ENCODE results near the gene GLIS1. TPM values are rescaled to one million over a fixed set of nuclear protein-coding genes. Genes with fewer than 3 reads are reported as not detected.
"Not testable (repeated sequence)": the region's sequence is repeated elsewhere in the genome, so short reads cannot be mapped to it uniquely, and the experiment has no call there.

GLIS1 gene
- total RNA-seq, 1 donor from 2014 or later: not detected

DNA sequence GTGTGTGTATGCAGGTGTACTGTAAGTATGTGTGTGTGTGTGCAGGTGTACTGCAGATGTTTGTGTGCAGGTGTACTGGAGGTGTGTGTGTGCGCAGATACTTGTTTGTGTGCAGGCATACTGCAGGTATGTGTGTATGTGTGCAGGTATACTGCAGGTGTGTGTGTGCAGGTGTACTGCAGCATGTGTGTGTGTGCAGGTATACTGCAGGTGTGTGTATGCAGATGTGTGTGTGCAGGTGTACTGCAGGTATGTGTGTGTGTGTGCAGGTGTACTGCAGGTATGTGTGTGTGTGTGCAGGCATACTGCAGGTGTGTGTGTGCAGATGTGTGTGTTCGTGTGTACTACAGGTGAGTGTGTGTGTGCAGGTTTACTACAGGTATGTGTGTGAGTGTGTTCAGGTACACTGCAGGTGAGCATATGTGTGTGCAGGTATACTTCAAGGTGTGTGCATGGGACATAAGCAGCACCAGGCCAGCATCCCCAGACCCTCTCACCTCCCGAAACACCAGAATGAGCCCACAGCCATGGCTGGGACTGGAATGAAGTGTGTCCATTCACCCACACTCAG lies 182.2 kb downstream of the GLIS1 start:
- Mint-ChIP-seq H3K27me3 (ENCODE audit: unreplicated experiment) (peaks cover 2% of the 10 kb centered on the region), H3K4me1 (ENCODE audit: unreplicated experiment) (peaks cover under 1% of the 10 kb centered on the region), H3K9me3 (ENCODE audit: unreplicated experiment) (no peaks in the 10 kb centered on the region), H3K4me3 (ENCODE audit: unreplicated experiment) (no peak overlapping the region), H3K36me3 (ENCODE audit: low read depth, unreplicated experiment) (no peaks in the 10 kb centered on the region), H3K27ac (ENCODE audit: unreplicated experiment) (no peak overlapping the region)
- TF ChIP-seq, protein P1, sequence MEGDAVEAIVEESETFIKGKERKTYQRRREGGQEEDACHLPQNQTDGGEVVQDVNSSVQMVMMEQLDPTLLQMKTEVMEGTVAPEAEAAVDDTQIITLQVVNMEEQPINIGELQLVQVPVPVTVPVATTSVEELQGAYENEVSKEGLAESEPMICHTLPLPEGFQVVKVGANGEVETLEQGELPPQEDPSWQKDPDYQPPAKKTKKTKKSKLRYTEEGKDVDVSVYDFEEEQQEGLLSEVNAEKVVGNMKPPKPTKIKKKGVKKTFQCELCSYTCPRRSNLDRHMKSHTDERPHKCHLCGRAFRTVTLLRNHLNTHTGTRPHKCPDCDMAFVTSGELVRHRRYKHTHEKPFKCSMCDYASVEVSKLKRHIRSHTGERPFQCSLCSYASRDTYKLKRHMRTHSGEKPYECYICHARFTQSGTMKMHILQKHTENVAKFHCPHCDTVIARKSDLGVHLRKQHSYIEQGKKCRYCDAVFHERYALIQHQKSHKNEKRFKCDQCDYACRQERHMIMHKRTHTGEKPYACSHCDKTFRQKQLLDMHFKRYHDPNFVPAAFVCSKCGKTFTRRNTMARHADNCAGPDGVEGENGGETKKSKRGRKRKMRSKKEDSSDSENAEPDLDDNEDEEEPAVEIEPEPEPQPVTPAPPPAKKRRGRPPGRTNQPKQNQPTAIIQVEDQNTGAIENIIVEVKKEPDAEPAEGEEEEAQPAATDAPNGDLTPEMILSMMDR (IDR thresholded peaks at IDR 0.05; ENCODE audit: unreplicated experiment): no peak
- no peak for DNase-seq (ENCODE audit: low spot score)

DNA sequence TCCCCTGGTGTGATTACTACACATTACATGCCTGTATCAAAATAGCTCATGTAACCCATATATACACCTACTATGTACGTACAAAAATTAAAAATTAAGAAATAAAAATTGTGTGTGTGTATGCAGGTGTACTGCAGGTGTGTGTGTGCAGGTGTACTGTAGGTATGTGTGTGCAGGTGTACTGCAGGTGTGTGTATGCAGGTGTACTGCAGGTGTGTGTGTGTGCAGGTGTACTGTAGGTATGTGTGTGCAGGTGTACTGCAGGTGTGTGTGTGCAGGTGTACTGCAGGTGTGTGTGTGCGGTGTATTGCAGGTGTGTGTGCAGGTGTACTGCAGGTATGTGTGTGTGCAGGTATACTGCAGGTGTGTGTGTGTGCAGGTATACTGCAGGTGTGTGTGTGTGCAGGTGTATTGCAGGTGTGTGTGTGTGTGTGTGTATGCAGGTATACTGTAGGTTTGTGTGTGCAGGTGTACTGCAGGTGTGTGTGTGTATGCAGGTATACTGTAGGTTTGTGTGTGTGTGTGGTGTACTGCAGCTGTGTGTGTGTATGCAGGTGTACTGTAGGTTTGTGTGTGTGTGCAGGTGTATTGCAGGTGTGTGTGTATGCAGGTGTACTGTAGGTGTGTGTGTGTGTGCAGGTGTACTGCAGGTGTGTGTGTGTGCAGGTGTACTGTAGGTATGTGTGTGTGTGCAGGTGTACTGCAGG lies 183.2 kb downstream of the GLIS1 start:
- H3K27me3 Mint-ChIP-seq (ENCODE audit: unreplicated experiment); H3K27ac Mint-ChIP-seq (ENCODE audit: unreplicated experiment); H3K36me3 Mint-ChIP-seq (ENCODE audit: low read depth, unreplicated experiment); H3K4me1 Mint-ChIP-seq (ENCODE audit: unreplicated experiment); DNase-seq (ENCODE audit: low spot score); H3K9me3 Mint-ChIP-seq (ENCODE audit: unreplicated experiment); H3K4me3 Mint-ChIP-seq (ENCODE audit: unreplicated experiment): not testable (repeated sequence)

DNA sequence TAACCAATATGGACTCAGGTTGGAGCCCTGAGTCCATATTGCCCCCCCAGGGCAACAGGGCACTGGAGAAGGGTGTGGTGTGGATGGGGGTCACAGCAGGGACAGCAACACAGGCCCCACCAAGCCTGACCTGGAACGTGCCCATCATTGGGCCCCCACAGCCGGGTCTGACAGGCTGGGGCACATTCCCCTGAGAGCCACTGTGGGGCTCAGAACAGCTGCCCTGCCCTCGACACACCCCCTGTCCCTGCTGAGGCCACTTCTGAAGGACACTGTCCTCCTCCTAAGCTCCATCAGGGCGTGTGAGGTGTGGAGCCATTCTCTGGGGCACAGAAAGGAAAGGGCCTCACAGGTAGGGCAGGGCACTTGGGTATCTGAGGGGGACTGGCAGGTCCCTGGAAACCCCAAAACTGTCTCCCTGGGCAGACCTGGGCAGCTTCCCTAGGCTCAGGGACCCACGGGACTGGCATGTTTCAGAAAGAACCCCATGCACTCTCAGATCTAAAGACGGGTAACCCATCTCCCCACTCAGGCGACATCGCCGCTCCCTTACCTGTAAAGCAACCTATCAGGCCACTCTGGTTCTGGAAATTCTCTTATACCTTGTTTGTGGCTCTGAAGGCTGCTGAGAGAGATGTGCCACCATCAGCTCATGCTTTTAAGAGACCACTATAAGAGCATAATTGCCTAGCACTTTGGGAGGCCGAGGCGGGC lies 184.2 kb downstream of the GLIS1 start:
- DNase-seq (ENCODE audit: low spot score): no peak
- Mint-ChIP-seq H3K4me1 (ENCODE audit: unreplicated experiment) (no peaks in the 10 kb centered on the region), H3K27me3 (ENCODE audit: unreplicated experiment) (peaks cover 6% of the 10 kb centered on the region), H3K9me3 (ENCODE audit: unreplicated experiment) (no peaks in the 10 kb centered on the region), H3K27ac (ENCODE audit: unreplicated experiment) (no peak overlapping the region), H3K36me3 (ENCODE audit: low read depth, unreplicated experiment) (no peaks in the 10 kb centered on the region), H3K4me3 (ENCODE audit: unreplicated experiment) (no peak overlapping the region)
- TF ChIP-seq, protein P1 (IDR thresholded peaks at IDR 0.05; ENCODE audit: unreplicated experiment): no peak

DNA sequence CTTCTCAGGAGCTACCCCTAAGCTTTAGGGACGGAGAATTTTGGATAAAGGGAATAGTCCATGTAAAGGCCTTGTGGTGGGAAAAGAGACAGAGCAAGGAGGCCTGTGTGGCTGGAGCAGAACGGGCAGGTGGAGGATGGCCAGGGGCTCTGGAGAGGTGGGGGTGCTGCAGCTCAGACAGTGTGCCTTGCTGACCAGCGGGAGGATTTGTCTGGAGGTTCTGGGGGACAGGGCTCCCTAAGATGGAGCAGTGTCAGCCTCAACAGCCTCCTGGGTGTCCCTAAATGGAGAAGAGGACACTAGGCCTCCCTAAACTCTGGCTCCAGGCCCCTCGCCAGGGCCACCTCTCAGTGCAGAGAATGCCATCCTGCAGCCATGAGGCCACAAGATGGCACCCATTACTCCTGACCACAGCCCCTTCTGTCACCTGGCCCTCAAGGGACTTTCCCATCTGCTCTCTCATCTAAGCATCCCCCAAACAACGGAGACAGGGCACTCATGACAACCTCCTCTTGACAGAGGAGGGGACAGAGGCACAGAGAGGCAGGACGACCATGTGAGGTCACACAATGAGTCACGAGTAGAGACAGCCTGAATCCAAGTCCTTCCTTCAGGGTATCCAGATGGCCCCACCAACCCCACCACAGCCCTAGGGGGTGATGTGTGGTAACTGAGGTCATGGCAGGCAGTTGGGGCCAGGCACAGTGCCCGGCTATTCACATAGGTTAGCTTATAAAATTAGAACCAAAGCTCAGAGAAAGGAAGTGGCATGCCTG lies 185.0 kb downstream of the GLIS1 start:
- Mint-ChIP-seq H3K4me1 (ENCODE audit: unreplicated experiment) (no peaks in the 10 kb centered on the region), H3K4me3 (ENCODE audit: unreplicated experiment) (no peak overlapping the region), H3K27me3 (ENCODE audit: unreplicated experiment) (peaks cover 6% of the 10 kb centered on the region), H3K9me3 (ENCODE audit: unreplicated experiment) (no peaks in the 10 kb centered on the region), H3K27ac (ENCODE audit: unreplicated experiment) (no peak overlapping the region), H3K36me3 (ENCODE audit: low read depth, unreplicated experiment) (no peaks in the 10 kb centered on the region)
- TF ChIP-seq, protein P1 (IDR thresholded peaks at IDR 0.05; ENCODE audit: unreplicated experiment): no peak
- DNase-seq (ENCODE audit: low spot score): no peak

DNA sequence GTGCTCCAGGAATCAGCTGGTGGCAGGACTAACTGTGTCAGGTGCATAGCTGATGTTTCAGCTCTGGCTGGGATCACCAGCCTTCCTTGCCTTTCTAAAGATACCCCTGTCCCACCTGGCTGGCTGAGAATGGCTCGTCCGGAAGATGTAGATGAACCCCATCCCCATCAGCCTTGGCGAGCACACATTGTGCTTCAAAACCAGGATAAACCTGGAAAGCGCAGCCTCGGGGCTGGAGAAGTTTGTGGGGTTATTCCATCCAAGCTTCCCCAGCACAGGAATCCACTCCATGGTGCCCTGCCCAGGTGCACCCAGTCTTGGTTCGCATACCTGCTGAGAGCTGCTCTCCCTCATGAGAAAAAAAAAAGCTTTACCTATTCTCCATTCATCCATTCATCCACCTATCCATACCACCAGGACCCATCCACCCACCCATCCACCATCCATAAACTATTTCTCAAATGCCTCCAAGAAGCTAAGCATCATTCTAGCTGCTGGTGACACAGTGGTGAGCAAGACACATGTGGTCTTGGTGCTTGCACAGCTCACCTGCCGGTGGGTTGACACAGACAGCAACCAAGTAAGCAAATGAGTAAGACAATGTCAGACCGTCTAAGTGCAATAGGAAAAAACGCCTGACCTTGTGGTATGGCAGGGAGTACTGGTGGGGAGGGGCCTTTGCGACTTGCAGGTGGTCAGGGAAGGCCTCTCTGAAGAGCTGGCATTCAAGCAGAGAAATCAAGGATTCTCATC lies 185.8 kb downstream of the GLIS1 start:
- Mint-ChIP-seq H3K4me1 (ENCODE audit: unreplicated experiment) (no peaks in the 10 kb centered on the region), H3K9me3 (ENCODE audit: unreplicated experiment) (no peaks in the 10 kb centered on the region), H3K27ac (ENCODE audit: unreplicated experiment) (no peak overlapping the region), H3K27me3 (ENCODE audit: unreplicated experiment) (peaks cover 7% of the 10 kb centered on the region), H3K36me3 (ENCODE audit: low read depth, unreplicated experiment) (no peaks in the 10 kb centered on the region), H3K4me3 (ENCODE audit: unreplicated experiment) (no peak overlapping the region)
- DNase-seq (ENCODE audit: low spot score): no peak
- TF ChIP-seq, protein P1 (IDR thresholded peaks at IDR 0.05; ENCODE audit: unreplicated experiment): no peak
